Naive thymus-derived CD8-positive, alpha-beta T cell (primary cell): ENCODE results near the gene SPTBN2. TPM values are rescaled to one million over a fixed set of nuclear protein-coding genes. Genes with fewer than 3 reads are reported as not detected.
"Not testable (repeated sequence)": the region's sequence is repeated elsewhere in the genome, so short reads cannot be mapped to it uniquely, and the experiment has no call there.

Experiments used
- ATAC-seq, 2 donors: fragments of 150-1000 bp; cut with Tn5 transposase in 1 of 2; sonication (Bioruptor Pico), chemical (Tn5 transposase) in 1 of 2; 1 replicate in 1 of 2; 2 replicates in 1 of 2; pipeline ENCODE4 v1.10.0; 2021; ENCODE audit warnings: mild to moderate bottlenecking in 2 of 2, moderate library complexity in 2 of 2
- POLR2A ChIA-PET: fragments of 350-600 bp; sonication (Branson Sonifier 250); formaldehyde crosslinking; loops from one replicate; lab custom pipeline; 2021; ENCODE audit warnings: antibody characterized with exemption; lab: Charles Lee
- DNase-seq, 10 donors: peaks; one replicate each; pipeline versions ENCODE4 v3.0.0 to v3.0.0-alpha.2; 2020 to 2022
- H3K27ac Mint-ChIP-seq, 10 donors: one replicate each; pipeline ENCODE4 v1.8.0; 2020 to 2022; ENCODE audit warnings: mild to moderate bottlenecking in 10 of 10, mixed read lengths in 10 of 10, moderate library complexity in 4 of 10, inconsistent platforms in 1 of 10
- H3K27me3 Mint-ChIP-seq, 5 donors: one replicate each; pipeline ENCODE4 v1.8.0; 2021 to 2022; ENCODE audit warnings: mixed read lengths in 5 of 5
- H3K36me3 Mint-ChIP-seq, 3 donors: one replicate each; pipeline ENCODE4 v1.8.0; 2020 to 2022; ENCODE audit warnings: mixed read lengths in 3 of 3, mild to moderate bottlenecking in 2 of 3, inconsistent platforms in 1 of 3
- H3K4me1 Mint-ChIP-seq, 4 donors: one replicate each; pipeline ENCODE4 v1.8.0; 2021 to 2022; ENCODE audit warnings: mixed read lengths in 4 of 4
- H3K4me3 Mint-ChIP-seq, 10 donors: one replicate each; pipeline ENCODE4 v1.8.0; 2020 to 2022; ENCODE audit warnings: mild to moderate bottlenecking in 10 of 10, mixed read lengths in 10 of 10, moderate library complexity in 6 of 10, inconsistent platforms in 1 of 10
- H3K9me3 Mint-ChIP-seq, 9 donors: one replicate each; pipeline ENCODE4 v1.8.0; 2020 to 2022; ENCODE audit warnings: mixed read lengths in 9 of 9, mild to moderate bottlenecking in 3 of 9, inconsistent platforms in 1 of 9, moderate library complexity in 1 of 9
- polyA plus RNA-seq, 3 donors: library from polyadenylated mRNA; unstranded; fragments of 300-500 nt; fragmentation: Illumina TruSeq; gene quantifications; one replicate each; pipeline ENCODE4 v1.2.3, GENCODE V29; 2021
- total RNA-seq, 8 experiments: library from RNA in 2 of 8; stranded (reverse) in 2 of 8; gene quantifications; one replicate each; pipeline ENCODE4 v1.2.3 and lab custom pipeline; 2021 to 2026

The SPTBN2 gene
- total and polyA plus RNA-seq, 5 experiments from 2014 or later: 0.04 to 0.62 (median 0.47) TPM; not detected in 2

DNA sequence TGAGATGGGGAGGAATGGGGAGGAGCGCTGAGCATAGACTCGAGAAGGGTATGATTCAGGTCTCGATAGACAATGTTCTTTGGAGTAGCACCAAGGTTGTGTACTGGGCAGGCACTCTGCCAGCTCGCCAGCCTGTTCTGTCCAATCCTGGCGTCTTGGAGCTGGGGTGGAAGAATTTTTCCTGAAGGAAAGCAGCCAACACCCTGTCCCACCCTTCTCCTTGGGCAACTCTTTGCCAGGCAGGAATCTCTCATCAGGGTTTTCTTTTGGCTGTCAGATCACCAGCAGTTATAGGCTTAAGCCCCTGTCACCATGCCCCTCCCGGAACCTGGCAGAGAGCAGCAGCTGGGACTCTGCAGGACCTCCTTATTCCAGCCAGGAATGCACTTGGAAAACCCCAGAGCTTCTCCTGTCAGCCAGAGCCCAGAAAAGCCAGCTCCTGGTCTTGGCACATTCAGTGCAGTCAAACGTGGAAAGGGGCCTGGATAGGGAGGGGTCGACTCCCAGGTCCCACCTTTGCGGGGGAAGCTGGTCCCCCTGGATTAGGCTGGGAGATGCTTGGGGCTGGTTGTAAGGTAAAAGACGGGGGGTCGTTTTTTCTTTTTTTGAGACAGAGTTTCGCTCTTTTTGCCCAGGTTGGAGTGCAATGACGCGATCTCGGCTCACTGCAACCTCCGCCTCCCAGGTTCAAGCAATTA is 14.4 kb upstream of the SPTBN2 start:
- peaks cover 0 to 6% (median 0%) of the 10 kb centered on the region in 3 donors for H3K36me3 Mint-ChIP-seq
- DNase-seq (no peak), ATAC-seq (no peak)
- H3K4me1 Mint-ChIP-seq: peaks cover 3 to 11% (median 8%) of the 10 kb centered on the region in 4 donors
- H3K27ac Mint-ChIP-seq: peak overlapping the region in 5 of 10 donors; percentile 9 to 90 (median 56)
- POLR2A ChIA-PET: interaction anchor here (0.5 to 0.6 kb wide), 2 partner anchors 71 to 310 kb away, joined by 3 to 5 read pairs; no protein-coding TSS in a partner anchor
- peak overlapping the region; percentile 92 to 96 (median 94) for H3K4me3 Mint-ChIP-seq
- H3K9me3 Mint-ChIP-seq: peaks cover 0 to 6% (median 0%) of the 10 kb centered on the region in 9 donors
- no peaks in the 10 kb centered on the region for H3K27me3 Mint-ChIP-seq

DNA sequence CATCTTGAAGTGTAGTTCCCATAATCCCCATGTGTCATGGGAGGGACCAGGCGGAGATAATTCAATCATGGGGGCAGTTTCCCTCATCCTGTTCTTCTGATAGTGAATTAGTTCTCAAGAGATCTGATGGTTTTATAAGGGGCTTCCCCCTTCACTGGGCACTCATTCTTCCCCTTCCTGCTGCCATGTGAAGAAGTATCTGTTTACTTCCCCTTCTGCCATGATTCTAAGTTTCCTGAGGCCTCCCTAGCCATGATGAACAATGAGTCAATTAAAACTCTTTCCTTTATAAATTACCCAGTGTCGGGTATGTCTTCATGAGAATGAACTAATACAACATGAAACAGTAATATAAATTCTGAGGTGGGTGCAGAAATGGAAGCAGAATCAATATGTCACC is 12.1 kb upstream of the SPTBN2 start:
- peaks cover 0 to 6% (median 0%) of the 10 kb centered on the region in 9 donors for H3K9me3 Mint-ChIP-seq
- ATAC-seq (no peak), DNase-seq (no peak)
- POLR2A ChIA-PET: no interaction called here
- no peak overlapping the region for H3K4me3 Mint-ChIP-seq
- peaks cover 3 to 11% (median 7%) of the 10 kb centered on the region in 4 donors for H3K4me1 Mint-ChIP-seq
- H3K36me3 Mint-ChIP-seq: peaks cover 0 to 6% (median 0%) of the 10 kb centered on the region in 3 donors
- no peak overlapping the region for H3K27ac Mint-ChIP-seq
- peaks cover 0 to 4% (median 0%) of the 10 kb centered on the region in 5 donors for H3K27me3 Mint-ChIP-seq

DNA sequence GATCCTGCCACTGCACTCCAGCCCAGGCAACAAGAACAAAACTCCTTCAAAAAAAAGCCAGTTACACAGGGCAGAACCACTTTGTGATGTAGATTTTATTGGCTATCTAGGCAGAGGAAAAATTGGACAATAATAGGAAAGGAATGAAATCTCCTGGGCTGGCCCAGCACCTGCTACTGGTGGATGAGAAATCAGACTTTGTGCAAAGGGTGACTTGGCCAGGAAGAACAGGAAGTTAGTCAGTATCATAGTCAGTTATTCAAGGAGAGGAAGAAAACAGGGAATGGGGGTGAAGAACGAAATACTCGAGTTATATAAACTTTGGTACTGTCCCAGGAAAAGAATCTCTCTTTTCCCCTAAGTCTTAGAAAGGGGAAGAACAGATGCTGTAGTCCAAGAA is 11.0 kb upstream of the SPTBN2 start:
- Mint-ChIP-seq H3K9me3 (peaks cover 0 to 6% (median 0%) of the 10 kb centered on the region in 9 donors), H3K4me1 (peaks cover 3 to 11% (median 4%) of the 10 kb centered on the region in 4 donors), H3K27ac (no peak overlapping the region), H3K4me3 (no peak overlapping the region), H3K27me3 (peaks cover 0 to 4% (median 0%) of the 10 kb centered on the region in 5 donors), H3K36me3 (peaks cover 0 to 6% (median 0%) of the 10 kb centered on the region in 3 donors)
- POLR2A ChIA-PET: no interaction called here
- no peak for ATAC-seq
- DNase-seq: no peak

DNA sequence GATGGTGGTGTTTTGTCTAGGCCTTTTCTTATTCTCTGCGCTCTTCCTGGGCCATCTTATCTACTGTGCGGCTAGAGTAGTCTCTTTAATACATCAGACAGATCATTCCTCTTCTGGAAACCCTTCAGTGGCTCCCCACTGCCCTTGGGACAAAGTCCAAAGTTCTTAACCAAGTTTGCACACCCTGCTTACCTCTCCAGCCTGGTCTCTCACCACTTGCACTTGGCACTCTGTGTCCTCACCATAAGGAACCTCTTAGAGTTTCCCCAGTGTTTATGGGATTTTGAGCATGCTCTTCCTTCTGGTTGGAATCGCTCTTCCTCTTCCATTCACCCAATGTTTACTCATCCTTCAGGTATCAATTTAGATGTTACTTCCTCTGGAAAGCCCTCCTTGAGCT is 5.2 kb upstream of the SPTBN2 start:
- H3K4me1 Mint-ChIP-seq: peaks cover 0 to under 1% (median 0%) of the 10 kb centered on the region in 4 donors
- no peaks in the 10 kb centered on the region for H3K9me3 Mint-ChIP-seq
- DNase-seq: no peak
- H3K27ac Mint-ChIP-seq: no peak overlapping the region
- POLR2A ChIA-PET: no interaction called here
- ATAC-seq: no peak
- H3K4me3 Mint-ChIP-seq: no peak overlapping the region
- no peaks in the 10 kb centered on the region for H3K36me3 Mint-ChIP-seq
- H3K27me3 Mint-ChIP-seq: peaks cover 19 to 42% (median 30%) of the 10 kb centered on the region in 5 donors

GRCh38 chr11:66729447-66729846 is 431 bp upstream of the SPTBN2 start:
- POLR2A ChIA-PET: interaction anchor here (1.6 kb wide), 1 partner anchor 9 kb away, joined by 4 read pairs; no protein-coding TSS in a partner anchor
- DNase-seq: no peak
- H3K4me3 Mint-ChIP-seq: peak overlapping the region in 8 of 10 donors; percentile 80 to 94 (median 86)

DNA sequence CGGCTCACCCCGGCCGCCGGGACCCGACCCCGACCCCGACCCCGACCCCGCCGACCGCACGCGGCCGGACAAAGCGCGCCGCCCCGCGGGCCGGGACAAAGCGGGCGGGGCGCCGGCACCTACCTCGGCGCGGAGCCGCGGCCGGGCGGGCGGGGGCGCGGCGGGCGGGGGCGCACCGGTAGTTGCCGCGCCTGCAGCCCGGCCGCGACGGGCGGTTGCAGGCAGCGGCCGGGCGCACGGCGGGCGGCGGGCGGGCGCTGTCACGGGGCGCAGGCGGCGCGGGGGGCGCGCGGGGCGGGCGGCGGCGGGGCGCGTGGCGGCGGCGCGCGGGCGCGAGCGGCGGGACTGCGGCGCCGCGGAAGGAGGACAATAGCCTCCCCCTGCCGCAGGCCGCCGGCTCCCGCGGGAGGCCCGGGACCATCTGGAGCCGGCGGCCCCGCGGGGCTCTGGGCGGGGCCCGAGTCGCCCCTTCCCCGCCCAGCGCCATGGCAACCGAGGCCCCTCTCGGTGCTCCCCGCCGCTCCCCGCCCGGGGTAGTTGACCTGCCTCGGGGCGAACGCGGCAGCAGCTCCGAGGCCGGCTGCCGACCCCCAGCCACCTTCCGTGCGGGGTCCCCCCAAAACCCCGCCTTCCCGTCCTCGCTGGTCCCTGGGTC is 851 bp downstream of the SPTBN2 start:
- H3K27ac Mint-ChIP-seq: peak overlapping the region in 4 of 10 donors; percentile 11 to 76 (median 25)
- ATAC-seq: peak; percentile 40 to 64
- H3K4me3 Mint-ChIP-seq: peak overlapping the region; percentile 80 to 94 (median 86)
- no peaks in the 10 kb centered on the region for H3K9me3 Mint-ChIP-seq
- H3K4me1 Mint-ChIP-seq: peaks cover 10 to 20% (median 17%) of the 10 kb centered on the region in 4 donors
- DNase-seq: peak in 1 of 10 donors; percentile 7
- H3K36me3 Mint-ChIP-seq: peaks cover 2 to 5% (median 4%) of the 10 kb centered on the region in 3 donors
- POLR2A ChIA-PET: interaction anchor here (0.7 to 1.6 kb wide), 3 partner anchors 10 to 115 kb away, joined by 3 to 6 read pairs (median 4); partner anchors contain the start of gene RCE1
- H3K27me3 Mint-ChIP-seq: peaks cover 39 to 69% (median 62%) of the 10 kb centered on the region in 5 donors

More at GRCh38 chr11:66729447-66729846, 431 bp upstream of the SPTBN2 start:
- ATAC-seq: no peak
- Mint-ChIP-seq H3K9me3 (no peaks in the 10 kb centered on the region), H3K27me3 (peaks cover 42 to 74% (median 66%) of the 10 kb centered on the region in 5 donors), H3K27ac (no peak overlapping the region), H3K36me3 (peaks cover 2 to 5% (median 4%) of the 10 kb centered on the region in 3 donors), H3K4me1 (peaks cover 10 to 20% (median 17%) of the 10 kb centered on the region in 4 donors)

DNA sequence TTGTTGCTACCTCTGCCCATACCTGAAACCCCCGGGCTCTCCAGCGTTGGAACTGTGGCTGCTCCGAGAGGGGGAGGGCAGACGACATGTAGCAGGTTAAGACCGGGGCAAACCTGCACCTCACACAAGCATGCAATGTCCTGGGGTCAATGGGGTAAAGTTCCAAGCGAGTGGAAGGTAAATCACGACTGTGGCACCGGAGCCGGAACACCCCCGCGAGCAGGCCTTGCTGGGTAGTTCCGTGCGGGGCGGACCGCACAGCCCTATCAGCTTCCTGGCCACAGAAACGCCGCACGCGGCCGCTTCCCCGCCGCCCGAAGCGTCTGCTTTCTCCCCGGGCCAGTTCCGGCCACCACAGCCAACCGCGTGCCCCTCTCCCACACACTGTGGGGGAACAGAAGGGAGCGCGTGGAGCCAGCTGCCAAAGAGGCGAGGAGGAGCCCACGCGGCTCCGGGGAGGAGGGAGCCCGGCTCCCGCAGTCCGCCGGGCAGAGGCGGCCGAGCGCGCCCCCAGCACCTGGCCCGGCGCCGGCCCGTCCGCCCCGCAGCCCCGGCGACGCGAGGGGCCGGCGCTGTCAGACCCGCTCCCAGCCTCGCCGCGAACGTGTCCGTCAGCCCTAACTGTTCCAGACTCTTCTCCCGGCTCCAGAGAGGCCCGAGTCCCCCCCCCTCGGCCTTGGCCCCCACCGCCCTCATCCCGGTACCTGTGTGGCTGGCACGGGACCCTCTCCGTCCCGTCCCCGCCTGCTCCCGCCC is 1.6 kb downstream of the SPTBN2 start:
- Mint-ChIP-seq H3K36me3 (peaks cover 2 to 5% (median 4%) of the 10 kb centered on the region in 3 donors), H3K4me3 (peak overlapping the region; percentile 58 to 86 (median 71)), H3K4me1 (peaks cover 10 to 20% (median 17%) of the 10 kb centered on the region in 4 donors), H3K27me3 (peaks cover 37 to 70% (median 58%) of the 10 kb centered on the region in 5 donors), H3K9me3 (no peaks in the 10 kb centered on the region), H3K27ac (peak overlapping the region in 2 of 10 donors; percentile 5 to 29)
- POLR2A ChIA-PET: no interaction called here
- peak; percentile 63 to 66 for ATAC-seq
- peak in 5 of 10 donors; percentile 10 to 29 (median 25) for DNase-seq

DNA sequence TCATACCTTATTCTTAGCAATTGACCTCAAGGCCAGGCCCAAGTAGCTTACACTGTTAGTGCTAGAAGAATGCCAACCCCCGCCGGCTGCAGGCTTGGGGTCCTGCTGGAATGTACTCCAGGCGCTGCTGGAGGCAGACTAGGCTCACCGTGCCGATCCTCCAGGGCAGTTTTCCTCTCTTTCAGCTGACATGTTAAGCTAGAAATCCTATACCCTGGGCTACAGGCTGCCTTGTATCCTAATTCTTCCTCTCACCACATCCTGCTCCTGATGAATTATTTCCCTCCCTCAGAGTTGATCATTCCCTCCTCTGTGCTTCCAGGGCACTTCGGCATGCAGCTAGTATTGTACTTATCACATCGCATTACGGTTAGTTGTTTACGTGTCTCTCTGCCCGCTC is 3.4 kb downstream of the SPTBN2 start:
- Mint-ChIP-seq H3K9me3 (no peaks in the 10 kb centered on the region), H3K36me3 (peaks cover 2 to 5% (median 5%) of the 10 kb centered on the region in 3 donors), H3K27ac (peak overlapping the region in 1 of 10 donors; percentile 88), H3K4me1 (peaks cover 10 to 21% (median 17%) of the 10 kb centered on the region in 4 donors), H3K4me3 (no peak overlapping the region), H3K27me3 (peaks cover 30 to 70% (median 47%) of the 10 kb centered on the region in 5 donors)
- DNase-seq (no peak), ATAC-seq (no peak)
- POLR2A ChIA-PET: no interaction called here

GRCh38 chr11:66725114-66725513 is 3.9 kb downstream of the SPTBN2 start:
- peak overlapping the region in 1 of 10 donors; percentile 88 for H3K27ac Mint-ChIP-seq
- POLR2A ChIA-PET: no interaction called here
- H3K27me3 Mint-ChIP-seq: peaks cover 32 to 73% (median 52%) of the 10 kb centered on the region in 5 donors
- H3K9me3 Mint-ChIP-seq: no peaks in the 10 kb centered on the region
- peaks cover 2 to 6% (median 5%) of the 10 kb centered on the region in 3 donors for H3K36me3 Mint-ChIP-seq
- H3K4me1 Mint-ChIP-seq: peaks cover 10 to 25% (median 17%) of the 10 kb centered on the region in 4 donors
- no peak for DNase-seq
- no peak for ATAC-seq
- H3K4me3 Mint-ChIP-seq: no peak overlapping the region

GRCh38 chr11:66724167-66724566 is 4.8 kb downstream of the SPTBN2 start:
- ATAC-seq, H3K27ac Mint-ChIP-seq, POLR2A ChIA-PET, H3K36me3 Mint-ChIP-seq, DNase-seq, H3K4me3 Mint-ChIP-seq, H3K9me3 Mint-ChIP-seq: not testable (repeated sequence)
- Mint-ChIP-seq H3K27me3 (peaks cover 34 to 81% (median 58%) of the 10 kb centered on the region in 5 donors), H3K4me1 (peaks cover 10 to 28% (median 20%) of the 10 kb centered on the region in 4 donors)

- POLR2A ChIA-PET: no interaction called here
- Mint-ChIP-seq H3K36me3 (peaks cover 2 to 4% (median 2%) of the 10 kb centered on the region in 3 donors), H3K9me3 (no peaks in the 10 kb centered on the region), H3K4me1 (peaks cover 9 to 23% (median 16%) of the 10 kb centered on the region in 4 donors), H3K27me3 (peaks cover 29 to 81% (median 55%) of the 10 kb centered on the region in 5 donors), H3K27ac (no peak overlapping the region), H3K4me3 (no peak overlapping the region)
- no peak for ATAC-seq
- DNase-seq: no peak
Observed at GRCh38 chr11:66723693-66724092, 5.3 kb downstream of the SPTBN2 start.
